HG03066 (cell line): ENCODE measurements around the gene TDRD10.

Experiments
- ATAC-seq: cut with Tn5 transposase; IDR thresholded peaks from one replicate; pipeline ENCODE4 v1.9.1; 2021; ENCODE audit warnings: low read depth; ENCODE audit not compliant: unreplicated experiment

The TDRD10 gene, protein sequence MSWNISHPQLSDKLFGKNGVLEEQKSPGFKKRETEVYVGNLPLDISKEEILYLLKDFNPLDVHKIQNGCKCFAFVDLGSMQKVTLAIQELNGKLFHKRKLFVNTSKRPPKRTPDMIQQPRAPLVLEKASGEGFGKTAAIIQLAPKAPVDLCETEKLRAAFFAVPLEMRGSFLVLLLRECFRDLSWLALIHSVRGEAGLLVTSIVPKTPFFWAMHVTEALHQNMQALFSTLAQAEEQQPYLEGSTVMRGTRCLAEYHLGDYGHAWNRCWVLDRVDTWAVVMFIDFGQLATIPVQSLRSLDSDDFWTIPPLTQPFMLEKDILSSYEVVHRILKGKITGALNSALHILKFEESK

DNA sequence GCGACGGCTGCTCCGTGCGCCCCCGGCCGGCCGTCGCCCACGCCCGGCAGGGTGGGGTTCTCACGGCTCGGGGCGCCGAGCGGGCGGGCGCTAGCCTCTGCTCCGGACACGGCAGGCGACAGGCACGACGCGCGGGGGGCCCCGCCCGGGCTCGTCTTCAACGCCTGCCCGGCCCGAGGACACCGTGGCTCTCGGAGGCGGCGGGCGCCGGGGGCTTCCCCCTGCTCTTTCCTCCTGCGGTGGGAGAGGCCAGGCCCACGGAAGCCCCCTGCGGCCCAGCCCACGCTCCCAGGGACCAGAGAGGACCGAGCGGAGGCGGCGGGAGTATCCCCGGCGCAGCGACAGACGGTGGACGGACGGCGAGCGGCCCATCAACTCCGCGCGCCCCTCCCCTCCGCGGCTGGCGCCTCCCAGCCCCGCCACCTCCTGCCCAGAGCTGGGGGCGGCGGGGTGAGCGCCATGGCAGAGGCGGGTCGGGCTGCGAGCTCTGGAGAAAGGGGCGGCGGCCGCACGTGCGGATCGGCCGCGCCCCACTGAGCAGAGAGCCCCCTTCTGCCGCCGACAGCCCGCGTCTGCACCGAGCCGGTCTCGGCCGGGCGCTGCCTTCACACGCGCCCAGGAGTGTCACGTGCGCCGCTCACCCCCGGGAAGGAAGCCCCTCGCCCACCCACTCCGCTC, at the start of gene TDRD10, which contains the start of gene SHE:
TDRD10 (plus strand) TSS at position 154 of the 678 bp plus-strand sequence. CDS start 4,685 bp downstream, outside the sequence.
SHE (minus strand) TSS at position 347 of the 678 bp plus-strand sequence. CDS start 386 bp downstream, outside the sequence.
- no peak for ATAC-seq

GRCh38 chr1:154453161-154453560, 48.9 kb upstream of the TDRD10 start:
- no peak for ATAC-seq

- ATAC-seq: no peak
These were observed 48.3 kb upstream of the TDRD10 start for GRCh38 chr1:154453574-154454352.

DNA sequence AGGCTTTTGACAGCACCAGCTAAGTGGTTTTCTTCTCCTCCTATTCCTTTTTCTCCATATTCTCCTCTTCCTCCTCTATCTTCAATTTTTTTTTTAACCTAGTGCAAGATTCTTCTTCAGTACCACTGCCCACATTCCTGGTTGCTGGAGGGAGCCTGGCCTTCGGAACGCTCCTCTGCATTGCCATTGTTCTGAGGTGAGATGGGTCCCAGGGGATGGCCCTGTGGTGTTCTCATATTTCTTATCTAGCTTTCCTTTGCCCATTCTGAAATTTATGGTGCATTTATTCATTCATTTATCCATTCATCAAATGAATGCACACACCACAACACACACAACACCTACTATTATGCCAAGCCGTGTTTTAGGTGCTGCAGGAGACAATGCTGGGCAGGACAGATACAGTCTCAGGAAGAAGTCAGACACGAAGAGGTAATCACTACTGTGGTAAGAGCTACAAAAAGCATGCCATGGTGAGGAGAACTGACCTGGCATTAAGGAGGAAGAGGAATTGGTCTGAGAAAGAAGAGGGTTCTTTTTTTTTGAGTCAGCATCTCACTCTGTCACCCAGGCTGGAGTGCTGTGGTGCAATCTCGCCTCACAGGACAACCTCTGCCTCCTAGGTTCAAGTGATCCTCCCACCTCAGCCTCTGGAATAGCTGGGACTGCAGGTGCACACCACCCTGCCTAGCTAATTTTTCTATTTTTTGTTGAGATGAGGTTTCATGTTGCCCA, 47.5 kb upstream of the TDRD10 start:
- ATAC-seq: no peak

DNA sequence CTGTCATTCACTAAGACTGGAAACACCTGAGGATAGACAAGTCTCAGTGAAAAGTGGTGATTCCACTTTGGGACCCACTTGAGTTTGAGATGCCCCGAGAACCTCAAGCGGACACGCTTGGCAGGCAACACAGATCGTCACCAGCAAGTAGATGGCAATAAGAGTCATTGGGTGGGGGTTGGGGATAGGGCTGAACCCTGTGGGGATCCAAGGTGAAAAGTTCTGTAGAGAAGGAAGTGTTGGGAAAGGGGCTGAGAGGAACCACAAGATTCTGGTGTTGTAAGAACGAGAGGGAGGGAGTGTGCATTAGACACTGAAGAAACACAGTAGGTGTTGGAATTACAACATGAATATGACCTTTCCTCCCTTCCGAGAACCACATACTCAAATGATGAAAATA, 45.4 kb upstream of the TDRD10 start:
- ATAC-seq: no peak

DNA sequence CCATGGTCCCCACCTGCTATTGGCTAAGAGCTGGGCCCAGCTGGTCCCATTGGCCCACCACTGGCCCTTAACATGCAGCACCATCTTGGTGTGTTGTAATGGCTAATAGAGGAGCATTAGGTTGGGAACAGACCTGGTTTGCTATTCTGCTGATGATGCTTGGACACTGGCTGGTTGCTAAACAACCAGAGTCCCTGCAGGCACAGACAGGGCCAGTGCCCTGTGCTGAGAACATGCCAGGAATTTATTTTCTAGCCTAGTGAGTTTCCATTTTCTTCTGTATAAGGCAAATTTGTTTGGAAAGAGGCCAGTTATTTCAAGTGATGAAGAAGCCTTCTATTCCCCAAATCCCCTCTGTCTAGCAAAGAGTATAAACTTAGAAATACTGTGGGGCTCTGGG, 42.9 kb upstream of the TDRD10 start:
- no peak for ATAC-seq

DNA sequence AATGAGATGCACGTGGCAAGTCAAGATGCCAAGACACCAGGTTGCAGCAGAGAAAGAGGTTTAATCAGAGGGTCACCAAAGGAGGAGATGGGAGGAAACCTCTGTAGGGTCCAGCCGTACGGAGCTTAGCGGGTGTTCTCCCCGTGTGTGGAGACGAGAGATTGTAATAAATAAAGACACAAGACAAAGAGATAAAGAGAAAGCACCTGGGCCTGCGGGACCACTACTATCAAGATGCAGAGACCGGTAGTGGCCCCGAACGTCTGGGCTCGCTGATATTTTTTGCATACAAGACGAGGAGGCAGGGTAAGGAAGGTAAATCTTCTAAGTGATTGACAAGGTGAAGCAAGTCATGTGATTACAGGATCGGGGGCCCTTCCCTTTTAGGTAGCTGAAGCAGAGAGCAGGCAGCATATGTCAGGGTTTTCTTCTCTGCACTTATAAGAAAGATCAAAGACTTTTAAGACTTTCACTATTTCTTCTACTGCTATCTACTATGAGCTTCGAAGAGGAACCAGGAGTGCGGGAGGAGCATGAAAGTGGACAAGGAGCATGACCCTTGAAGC, 41.2 kb upstream of the TDRD10 start:
- no peak for ATAC-seq

DNA sequence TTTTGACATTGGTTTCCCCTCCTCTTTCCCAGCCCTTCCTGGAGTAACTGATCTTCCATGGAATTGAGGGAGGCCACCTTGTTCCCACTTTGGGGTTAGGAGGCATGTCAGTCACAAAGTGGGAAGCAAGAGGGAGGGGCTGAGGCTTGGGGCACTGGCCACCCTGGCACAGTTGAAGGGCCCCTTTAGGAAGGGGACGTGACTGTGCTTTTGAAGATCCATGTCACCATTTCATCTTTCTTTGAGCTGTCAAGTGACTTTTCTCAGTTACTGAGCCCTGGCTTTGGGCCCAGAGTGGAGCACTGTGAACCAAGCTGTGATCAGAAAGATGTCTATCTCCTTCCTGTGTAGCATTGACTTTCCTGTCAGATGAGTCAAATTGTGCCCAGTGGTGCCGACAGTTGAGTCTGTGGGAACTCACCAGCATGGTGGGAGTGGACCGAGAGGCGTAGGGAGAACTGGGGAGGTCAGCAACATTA, 38.5 kb upstream of the TDRD10 start:
- ATAC-seq: no peak

- ATAC-seq: no peak
These were observed 36.3 kb upstream of the TDRD10 start for GRCh38 chr1:154465621-154466195.

DNA sequence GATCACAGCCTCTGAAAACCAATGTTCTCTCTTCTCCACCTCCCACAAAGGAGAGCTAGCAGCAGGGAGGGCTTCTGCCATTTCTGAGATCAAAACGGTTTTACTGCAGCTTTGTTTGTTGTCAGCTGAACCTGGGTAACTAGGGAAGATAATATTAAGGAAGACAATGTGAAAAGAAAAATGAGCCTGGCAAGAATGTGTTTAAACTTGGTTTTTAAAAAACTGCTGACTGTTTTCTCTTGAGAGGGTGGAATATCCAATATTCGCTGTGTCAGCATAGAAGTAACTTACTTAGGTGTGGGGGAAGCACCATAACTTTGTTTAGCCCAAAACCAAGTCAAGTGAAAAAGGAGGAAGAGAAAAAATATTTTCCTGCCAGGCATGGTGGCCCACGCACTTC, 35.8 kb upstream of the TDRD10 start:
- ATAC-seq: no peak

GRCh38 chr1:154466921-154467417, 35.0 kb upstream of the TDRD10 start:
- no peak for ATAC-seq

DNA sequence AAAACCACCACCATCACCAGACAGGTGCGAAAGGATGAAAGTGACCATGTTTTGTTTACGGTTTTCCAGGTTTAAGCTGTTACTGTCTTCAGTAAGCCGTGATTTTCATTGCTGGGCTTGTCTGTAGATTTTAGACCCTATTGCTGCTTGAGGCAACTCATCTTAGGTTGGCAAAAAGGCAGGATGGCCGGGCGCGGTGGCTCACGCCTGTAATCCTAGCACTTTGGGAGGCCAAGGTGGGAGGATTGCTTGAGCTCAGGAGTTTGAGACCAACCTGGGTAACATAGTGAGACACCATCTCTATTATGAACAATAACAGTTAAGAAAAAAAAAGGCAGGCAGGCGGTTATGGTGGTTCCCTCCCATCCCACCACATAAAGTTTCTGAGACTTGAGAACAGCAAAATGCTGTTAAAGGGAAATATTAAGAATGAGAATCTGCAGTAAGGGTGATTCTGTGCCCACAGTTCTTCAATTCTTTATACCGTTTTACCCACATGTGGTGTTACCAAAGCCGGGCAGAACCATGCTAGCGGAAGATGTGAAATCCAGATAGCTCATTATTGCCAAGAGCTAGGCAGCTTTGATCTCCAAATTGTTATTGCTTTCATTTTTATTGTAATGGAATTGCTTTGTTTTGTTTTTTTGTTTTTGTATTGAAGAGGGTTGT, 34.5 kb upstream of the TDRD10 start:
- no peak for ATAC-seq

GRCh38 chr1:154468535-154469250, 33.3 kb upstream of the TDRD10 start:
- no peak for ATAC-seq

GRCh38 chr1:154469844-154470560, 32.0 kb upstream of the TDRD10 start:
- ATAC-seq: no peak

DNA sequence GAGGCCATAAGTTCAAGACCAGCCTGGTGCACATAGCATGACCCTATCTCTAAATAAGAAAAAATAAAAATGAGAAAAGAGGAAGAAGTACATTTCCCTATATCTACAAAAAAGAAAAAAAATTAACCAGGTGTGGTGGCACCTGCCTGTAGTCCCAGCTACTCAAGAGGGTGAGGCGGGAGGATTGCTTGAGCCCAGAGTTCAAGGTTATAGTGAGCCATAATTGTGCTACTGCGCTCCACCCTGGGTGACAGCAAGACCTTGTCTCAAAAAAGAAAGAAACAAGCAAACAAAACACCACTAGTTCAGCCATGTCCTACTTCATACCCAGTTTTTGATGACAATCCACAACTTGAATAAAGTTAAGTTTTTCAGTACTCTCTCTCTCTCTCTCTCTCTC, 30.7 kb upstream of the TDRD10 start:
- ATAC-seq: no peak

GRCh38 chr1:154474802-154475201, 27.2 kb upstream of the TDRD10 start:
- ATAC-seq: no peak

- no peak for ATAC-seq
These were observed 25.2 kb upstream of the TDRD10 start for GRCh38 chr1:154476791-154477190.

- no peak for ATAC-seq
These were observed 24.0 kb upstream of the TDRD10 start for GRCh38 chr1:154478013-154478412.
